Naive thymus-derived CD8-positive, alpha-beta T cell (primary cell): Measurements from ENCODE around the gene MCM9. TPM values are rescaled to one million over a fixed set of nuclear protein-coding genes. Genes with fewer than 3 reads are reported as not detected.
"Not testable (repeated sequence)": the region's sequence is repeated elsewhere in the genome, so short reads cannot be mapped to it uniquely, and the experiment has no call there.

Experiments
- ATAC-seq, 2 donors: fragments of 150-1000 bp; cut with Tn5 transposase in 1 of 2; sonication (Bioruptor Pico), chemical (Tn5 transposase) in 1 of 2; 1 replicate in 1 of 2; 2 replicates in 1 of 2; pipeline ENCODE4 v1.10.0; 2021; ENCODE audit warnings: mild to moderate bottlenecking in 2 of 2, moderate library complexity in 2 of 2
- POLR2A ChIA-PET: fragments of 350-600 bp; sonication (Branson Sonifier 250); formaldehyde crosslinking; loops from one replicate; lab custom pipeline; 2021; ENCODE audit warnings: antibody characterized with exemption; lab: Charles Lee
- DNase-seq, 10 donors: peaks; one replicate each; pipeline versions ENCODE4 v3.0.0 to v3.0.0-alpha.2; 2020 to 2022
- H3K27ac Mint-ChIP-seq, 10 donors: one replicate each; pipeline ENCODE4 v1.8.0; 2020 to 2022; ENCODE audit warnings: mild to moderate bottlenecking in 10 of 10, mixed read lengths in 10 of 10, moderate library complexity in 4 of 10, inconsistent platforms in 1 of 10
- H3K27me3 Mint-ChIP-seq, 5 donors: one replicate each; pipeline ENCODE4 v1.8.0; 2021 to 2022; ENCODE audit warnings: mixed read lengths in 5 of 5
- H3K36me3 Mint-ChIP-seq, 3 donors: one replicate each; pipeline ENCODE4 v1.8.0; 2020 to 2022; ENCODE audit warnings: mixed read lengths in 3 of 3, mild to moderate bottlenecking in 2 of 3, inconsistent platforms in 1 of 3
- H3K4me1 Mint-ChIP-seq, 4 donors: one replicate each; pipeline ENCODE4 v1.8.0; 2021 to 2022; ENCODE audit warnings: mixed read lengths in 4 of 4
- H3K4me3 Mint-ChIP-seq, 10 donors: one replicate each; pipeline ENCODE4 v1.8.0; 2020 to 2022; ENCODE audit warnings: mild to moderate bottlenecking in 10 of 10, mixed read lengths in 10 of 10, moderate library complexity in 6 of 10, inconsistent platforms in 1 of 10
- H3K9me3 Mint-ChIP-seq, 9 donors: one replicate each; pipeline ENCODE4 v1.8.0; 2020 to 2022; ENCODE audit warnings: mixed read lengths in 9 of 9, mild to moderate bottlenecking in 3 of 9, inconsistent platforms in 1 of 9, moderate library complexity in 1 of 9
- polyA plus RNA-seq, 3 donors: library from polyadenylated mRNA; unstranded; fragments of 300-500 nt; fragmentation: Illumina TruSeq; gene quantifications; one replicate each; pipeline ENCODE4 v1.2.3, GENCODE V29; 2021
- total RNA-seq, 8 experiments: library from RNA in 2 of 8; stranded (reverse) in 2 of 8; gene quantifications; one replicate each; pipeline ENCODE4 v1.2.3 and lab custom pipeline; 2021 to 2026

MCM9 gene
- total and polyA plus RNA-seq, 5 experiments from 2014 or later = 9.3 to 34.2 (median 12.2) TPM

DNA sequence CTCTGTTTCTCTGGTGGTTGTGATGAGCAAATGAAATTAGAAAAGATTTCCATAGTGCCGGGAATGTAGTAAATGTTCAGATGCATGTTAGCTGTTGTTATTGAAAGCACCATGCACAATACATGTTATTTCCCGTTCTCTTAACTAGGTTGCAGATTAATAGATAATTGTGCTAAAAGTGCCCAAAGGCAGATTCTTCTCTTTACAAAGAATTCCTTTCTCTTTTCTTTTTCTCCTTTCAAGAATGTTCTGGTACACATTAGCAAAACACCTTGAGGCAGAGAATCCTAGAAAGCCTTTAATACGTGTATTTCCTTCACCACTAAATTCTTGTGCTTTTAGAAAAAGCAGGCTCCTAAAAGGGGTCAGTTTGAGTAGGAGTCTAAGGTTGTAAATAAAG lies 162.1 kb downstream of the MCM9 start:
- no peak for ATAC-seq
- POLR2A ChIA-PET = no interaction called here

DNA sequence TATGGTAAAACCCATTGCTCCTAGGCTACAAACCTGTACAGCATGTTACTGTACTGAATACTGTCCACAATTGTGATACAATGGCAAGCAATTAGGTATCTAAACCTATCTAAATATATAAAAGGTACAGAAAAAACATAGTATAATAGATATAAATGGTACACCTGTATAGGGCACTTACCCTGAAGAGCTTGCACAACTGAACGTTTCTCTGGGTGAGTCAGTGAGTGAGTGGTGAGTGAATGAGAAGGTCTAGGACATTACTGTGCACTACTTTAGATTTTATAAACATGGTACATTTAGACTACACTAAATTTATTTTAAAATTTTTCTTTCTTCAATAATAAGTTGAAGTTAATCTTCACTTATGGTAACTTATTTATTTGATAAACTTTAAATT lies 163.7 kb downstream of the MCM9 start:
- POLR2A ChIA-PET = interaction anchor here (0.6 kb wide), 2 partner anchors 72 to 230 kb away, joined by 3 to 6 read pairs; no protein-coding TSS in a partner anchor
- H3K27ac Mint-ChIP-seq = no peak overlapping the region
- no peaks in the 10 kb centered on the region for H3K9me3 Mint-ChIP-seq
- DNase-seq = no peak
- H3K27me3 Mint-ChIP-seq = no peaks in the 10 kb centered on the region
- no peaks in the 10 kb centered on the region for H3K36me3 Mint-ChIP-seq
- no peak for ATAC-seq
- peaks cover 8 to 30% (median 25%) of the 10 kb centered on the region in 4 donors for H3K4me1 Mint-ChIP-seq
- H3K4me3 Mint-ChIP-seq = no peak overlapping the region

More for the DNA sequence above, 162.1 kb downstream of the MCM9 start:
- no peaks in the 10 kb centered on the region for H3K27me3 Mint-ChIP-seq
- H3K4me1 Mint-ChIP-seq = peaks cover 18 to 41% (median 35%) of the 10 kb centered on the region in 4 donors
- peak overlapping the region in 1 of 10 donors; percentile 26 for H3K27ac Mint-ChIP-seq
- no peak for DNase-seq
- no peaks in the 10 kb centered on the region for H3K9me3 Mint-ChIP-seq
- no peak overlapping the region for H3K4me3 Mint-ChIP-seq
- no peaks in the 10 kb centered on the region for H3K36me3 Mint-ChIP-seq

DNA sequence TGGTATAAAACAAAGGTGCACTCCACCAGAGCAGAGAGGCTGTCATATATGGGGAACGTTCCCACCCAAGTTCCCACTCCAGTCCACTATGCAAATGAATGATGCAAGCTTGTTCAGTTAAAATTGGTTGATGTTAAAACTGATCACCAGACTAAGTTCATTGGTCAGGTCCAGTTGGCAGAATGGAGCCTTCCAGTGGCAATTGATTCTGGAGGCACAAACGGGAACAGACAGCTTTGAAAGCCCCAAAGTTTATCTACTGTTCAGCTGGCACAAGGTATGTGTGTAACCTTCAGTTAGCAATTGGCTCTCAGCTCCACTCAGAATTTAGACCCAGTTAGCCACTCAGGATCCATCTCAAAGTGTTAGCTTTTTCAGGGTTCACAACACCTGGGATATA lies 164.1 kb downstream of the MCM9 start:
- H3K36me3 Mint-ChIP-seq = no peaks in the 10 kb centered on the region
- no peak for DNase-seq
- H3K27ac Mint-ChIP-seq = peak overlapping the region in 1 of 10 donors; percentile 28
- ATAC-seq = no peak
- H3K9me3 Mint-ChIP-seq = no peaks in the 10 kb centered on the region
- H3K27me3 Mint-ChIP-seq = no peaks in the 10 kb centered on the region
- no peak overlapping the region for H3K4me3 Mint-ChIP-seq
- H3K4me1 Mint-ChIP-seq = peaks cover 8 to 29% (median 24%) of the 10 kb centered on the region in 4 donors
- POLR2A ChIA-PET = interaction anchor here (0.6 kb wide), 1 partner anchor 229 kb away, joined by 6 read pairs; no protein-coding TSS in a partner anchor

DNA sequence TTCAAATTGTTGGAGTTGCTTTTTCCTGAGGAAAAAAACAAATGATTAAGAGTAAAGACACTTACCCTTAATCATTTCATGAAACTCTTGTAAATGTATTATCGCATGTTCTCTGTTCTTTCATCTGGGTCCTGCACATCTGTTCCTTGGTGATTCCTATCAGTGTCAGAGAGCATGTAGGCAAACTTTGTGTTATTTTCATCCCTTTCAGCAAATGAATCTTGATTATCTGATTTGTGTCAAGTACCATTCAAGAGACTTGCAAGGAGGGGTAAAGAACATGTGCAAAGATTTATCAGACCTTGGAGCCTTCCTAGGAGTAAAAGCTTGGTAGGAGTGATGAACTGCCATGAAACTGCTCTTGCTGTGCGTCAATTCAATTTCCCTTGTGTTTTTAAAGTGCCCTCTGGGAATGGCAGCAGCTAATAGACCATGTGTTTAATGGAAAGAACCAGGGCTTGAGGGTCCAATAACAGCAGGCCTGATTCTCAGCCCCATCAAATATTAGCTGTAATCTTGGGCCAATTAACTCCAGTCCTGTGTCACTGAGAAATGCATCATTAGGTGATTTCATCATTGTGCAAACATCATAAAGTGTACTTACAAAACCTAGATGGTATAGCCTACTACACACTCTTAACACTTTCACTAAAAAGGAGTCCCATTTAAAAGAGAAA lies 164.7 kb downstream of the MCM9 start:
- POLR2A ChIA-PET = interaction anchor here (0.6 to 1.6 kb wide), 2 partner anchors 33 to 51 kb away, joined by 3 to 4 read pairs; no protein-coding TSS in a partner anchor
- Mint-ChIP-seq H3K4me1 (peaks cover 9 to 28% (median 23%) of the 10 kb centered on the region in 4 donors), H3K27me3 (no peaks in the 10 kb centered on the region), H3K27ac (peak overlapping the region in 4 of 10 donors; percentile 51 to 77 (median 58)), H3K36me3 (no peaks in the 10 kb centered on the region), H3K9me3 (no peaks in the 10 kb centered on the region), H3K4me3 (no peak overlapping the region)
- no peak for ATAC-seq
- no peak for DNase-seq

DNA sequence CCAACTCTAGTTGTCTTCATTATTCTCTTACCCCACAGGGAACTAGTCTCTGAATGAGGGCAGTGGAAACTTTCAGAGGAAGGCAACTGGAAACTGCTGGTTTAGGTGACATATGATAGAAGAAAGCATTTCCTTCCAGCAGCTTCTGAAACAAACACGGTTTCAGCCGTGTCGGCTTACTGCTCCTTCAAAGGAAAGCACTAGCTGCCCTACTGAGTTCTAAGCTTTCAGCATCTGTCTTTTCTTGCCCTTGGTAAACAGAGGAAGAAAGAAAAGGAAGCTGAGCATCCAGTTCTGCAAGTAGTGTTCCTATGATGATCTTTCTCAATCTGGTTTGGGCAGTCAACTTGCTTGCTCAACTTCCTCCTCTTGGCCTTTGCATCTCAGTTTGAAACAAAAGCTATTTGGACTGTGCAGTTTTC lies 166.0 kb downstream of the MCM9 start:
- Mint-ChIP-seq H3K27me3 (no peaks in the 10 kb centered on the region), H3K4me3 (peak overlapping the region in 9 of 10 donors; percentile 1 to 63 (median 36)), H3K36me3 (no peaks in the 10 kb centered on the region), H3K4me1 (peaks cover 11 to 33% (median 23%) of the 10 kb centered on the region in 4 donors), H3K27ac (peak overlapping the region; percentile 30 to 94 (median 74)), H3K9me3 (no peaks in the 10 kb centered on the region)
- POLR2A ChIA-PET = interaction anchor here (1.1 to 1.9 kb wide), 5 partner anchors 14 to 118 kb away, joined by 3 to 12 read pairs (median 4); partner anchors contain the start of gene CEP85L
- ATAC-seq (peak; percentile 79 to 85), DNase-seq (peak in 5 of 10 donors; percentile 20 to 52 (median 23))

DNA sequence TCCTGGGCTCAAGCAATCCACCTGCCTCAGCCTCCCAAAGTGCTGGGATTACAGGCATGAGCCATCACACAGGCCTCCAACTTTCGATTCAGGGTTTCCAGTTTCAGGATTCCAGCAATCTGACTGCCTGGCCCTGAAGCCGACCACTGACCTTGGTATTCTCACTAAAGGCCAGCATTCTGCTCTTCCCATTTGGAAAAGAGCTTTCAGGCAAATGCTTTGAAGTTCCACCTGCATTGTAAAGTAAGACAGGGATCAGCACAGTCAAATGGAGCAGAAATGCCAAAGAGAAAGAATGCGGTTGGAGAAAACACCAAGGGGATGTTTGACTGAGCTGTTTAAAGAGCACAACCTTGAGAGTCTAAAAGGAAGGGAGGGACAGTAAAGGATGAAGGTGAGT lies 166.5 kb downstream of the MCM9 start:
- Mint-ChIP-seq H3K27ac (peak overlapping the region; percentile 30 to 94 (median 74)), H3K4me3 (peak overlapping the region in 8 of 10 donors; percentile 2 to 63 (median 38)), H3K4me1 (peaks cover 11 to 33% (median 23%) of the 10 kb centered on the region in 4 donors), H3K36me3 (no peaks in the 10 kb centered on the region), H3K27me3 (no peaks in the 10 kb centered on the region), H3K9me3 (no peaks in the 10 kb centered on the region)
- ATAC-seq (no peak), DNase-seq (no peak)
- POLR2A ChIA-PET = interaction anchor here (1.0 to 1.9 kb wide), 6 partner anchors 10 to 118 kb away, joined by 3 to 12 read pairs (median 4); partner anchors contain the start of gene CEP85L

DNA sequence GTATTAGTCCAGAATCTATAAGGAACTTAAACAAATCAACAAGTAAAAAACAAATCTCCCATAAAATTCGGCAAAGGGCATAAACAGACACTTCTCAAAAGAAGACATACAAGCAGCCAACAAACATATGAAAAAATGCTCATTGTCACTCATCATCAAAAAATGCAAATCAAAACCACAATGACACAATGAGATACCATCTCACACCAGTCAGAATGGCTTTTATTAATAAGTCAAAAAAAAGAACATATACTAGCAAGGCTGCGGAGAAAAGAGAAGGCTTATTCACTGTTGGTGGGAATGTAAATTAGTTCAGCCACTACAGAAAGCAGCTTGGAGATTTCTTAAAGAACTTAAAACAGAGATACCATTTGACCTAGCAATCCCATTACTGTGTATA lies 169.6 kb downstream of the MCM9 start:
- POLR2A ChIA-PET = interaction anchor here (1.6 kb wide), 1 partner anchor 52 kb away, joined by 3 read pairs; no protein-coding TSS in a partner anchor
- peak overlapping the region in 2 of 10 donors; percentile 23 to 47 for H3K27ac Mint-ChIP-seq
- DNase-seq = not testable (repeated sequence)

DNA sequence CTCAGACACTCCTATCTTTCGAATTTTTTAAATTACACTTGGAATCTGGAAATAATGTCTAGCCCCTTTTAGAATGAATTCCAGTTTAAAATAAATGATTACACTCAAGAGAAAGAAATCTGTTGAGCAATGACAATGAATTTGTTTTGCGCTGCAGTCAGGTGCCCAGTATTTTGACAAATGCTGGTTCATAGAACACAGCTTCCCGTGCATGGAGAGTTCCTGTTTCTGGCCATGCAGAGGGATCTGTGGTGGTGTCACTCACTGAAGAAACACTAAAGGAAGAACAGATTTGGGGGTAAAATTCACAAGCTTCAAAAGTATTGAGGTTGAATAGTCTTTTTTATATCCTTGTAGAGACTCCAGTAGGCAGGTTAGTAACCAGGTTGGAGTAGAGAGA lies 170.2 kb downstream of the MCM9 start:
- POLR2A ChIA-PET = interaction anchor here (1.6 kb wide), 1 partner anchor 52 kb away, joined by 3 read pairs; no protein-coding TSS in a partner anchor
- Mint-ChIP-seq H3K4me3 (no peak overlapping the region), H3K4me1 (peaks cover 11 to 26% (median 21%) of the 10 kb centered on the region in 4 donors), H3K9me3 (no peaks in the 10 kb centered on the region), H3K27ac (peak overlapping the region in 1 of 10 donors; percentile 57), H3K27me3 (no peaks in the 10 kb centered on the region), H3K36me3 (no peaks in the 10 kb centered on the region)
- ATAC-seq (no peak), DNase-seq (no peak)

More for the DNA sequence above, 169.6 kb downstream of the MCM9 start:
- H3K27me3 Mint-ChIP-seq, H3K9me3 Mint-ChIP-seq, ATAC-seq, H3K36me3 Mint-ChIP-seq, H3K4me3 Mint-ChIP-seq: not testable (repeated sequence)
- peaks cover 11 to 31% (median 23%) of the 10 kb centered on the region in 4 donors for H3K4me1 Mint-ChIP-seq

Other genes starting within 250 kb of the MCM9 start
- 10 to 100 TPM; 61.2 to 70.9 TPM for gene ASF1A, start 41.0 kb downstream of the MCM9 start, total RNA-seq
- 10 to 100 TPM; 45.3 to 58.8 (median 47.7) TPM for gene ASF1A, start 41.0 kb downstream of the MCM9 start, polyA plus RNA-seq
- 1 to 10 TPM; 3.4 to 5.3 TPM for gene FAM184A, start 143.5 kb upstream of the MCM9 start, total RNA-seq
- gene FAM184A, start 143.5 kb upstream of the MCM9 start, polyA plus RNA-seq = 1 to 10 TPM in 1 of 3 donors, under 1 TPM in 2; 0.51 to 2.2 (median 0.95) TPM